ENCODE results near the gene ENOPH1.

GRCh38 chr4:82508806-82509428 is 78.5 kb downstream of the ENOPH1 start:
- TF ChIP-seq EZH2 (IDR thresholded peaks at IDR 0.05; ENCODE audit: borderline replicate concordance, low read length): no peak
- TF ChIP-seq CTCF (IDR thresholded peaks at IDR 0.05; ENCODE audit: low read length): no peak
